Mucosa of gallbladder (tissue), 1 donor: ENCODE measurements around the gene DPCD. TPM values are rescaled to one million over a fixed set of nuclear protein-coding genes. Genes with fewer than 3 reads are reported as not detected.

ENCODE experiments used
- DNase-seq: peaks from one replicate; pipeline ENCODE4 v3.0.0-alpha.2; 2020; ENCODE audit warnings: low spot score
- total RNA-seq: library from RNA; stranded (reverse); gene quantifications from one replicate; pipeline ENCODE4 v1.2.1, GENCODE V29; 2021
- donor health status: DM: no; HTN: no; CAD: no.

The DPCD gene
- total RNA-seq, 1 donor from 2014 or later, result 26.8 TPM

- no peak for DNase-seq
Observed at GRCh38 chr10:101567165-101568006, 20.7 kb upstream of the DPCD start.

GRCh38 chr10:101568054-101568745 lies 19.9 kb upstream of the DPCD start:
- DNase-seq, result no peak

GRCh38 chr10:101569323-101569621 lies 18.8 kb upstream of the DPCD start:
- no peak for DNase-seq

- peak; percentile 74 for DNase-seq
Observed at GRCh38 chr10:101569622-101570427, 18.3 kb upstream of the DPCD start.

- no peak for DNase-seq
Observed at GRCh38 chr10:101570428-101571270, 17.5 kb upstream of the DPCD start.

- DNase-seq, result no peak
Observed at GRCh38 chr10:101571271-101571925, 16.7 kb upstream of the DPCD start.

- no peak for DNase-seq
Observed at GRCh38 chr10:101572126-101572525, 16.0 kb upstream of the DPCD start.

GRCh38 chr10:101572785-101573184 lies 15.3 kb upstream of the DPCD start:
- DNase-seq, result no peak

GRCh38 chr10:101573885-101574753 lies 14.0 kb upstream of the DPCD start:
- no peak for DNase-seq

- no peak for DNase-seq
Observed at GRCh38 chr10:101575091-101575490, 13.0 kb upstream of the DPCD start.

GRCh38 chr10:101575580-101576210 lies 12.4 kb upstream of the DPCD start:
- no peak for DNase-seq

GRCh38 chr10:101576211-101576863 lies 11.8 kb upstream of the DPCD start:
- no peak for DNase-seq

GRCh38 chr10:101577121-101577871 lies 10.8 kb upstream of the DPCD start:
- DNase-seq, result no peak

- DNase-seq, result no peak
Observed at GRCh38 chr10:101578192-101578591, 9.9 kb upstream of the DPCD start.

GRCh38 chr10:101578803-101579515 lies 9.2 kb upstream of the DPCD start:
- no peak for DNase-seq

GRCh38 chr10:101579516-101579870 lies 8.6 kb upstream of the DPCD start:
- no peak for DNase-seq

- no peak for DNase-seq
Observed at GRCh38 chr10:101580486-101581399, 7.4 kb upstream of the DPCD start.
